ENCODE measurements around the gene STK4.

The STK4 gene

GRCh38 chr20:44930517-44931168 lies 35.7 kb upstream of the STK4 start:
- H3K4ac ChIP-seq (ENCODE audit: low read depth, low read length), result no peak overlapping the region

GRCh38 chr20:44931911-44932310 lies 34.4 kb upstream of the STK4 start:
- no peak overlapping the region for H3K14ac ChIP-seq (ENCODE audit: low read length)
- H3K79me2 ChIP-seq (ENCODE audit: control insufficient read depth, insufficient read depth, low read length, poor library complexity), result no peaks in the 10 kb centered on the region
- no peaks in the 10 kb centered on the region for H3K9me3 ChIP-seq (ENCODE audit: insufficient read depth, low read depth, low read length)
- no peak overlapping the region for H4K12ac ChIP-seq (ENCODE audit: low read depth, low read length)
- no peaks in the 10 kb centered on the region for H3K27me3 ChIP-seq (ENCODE audit: insufficient read depth, low read length)
- H4K8ac ChIP-seq (ENCODE audit: low read depth, low read length), result no peak overlapping the region
- no peak overlapping the region for H3K4me3 ChIP-seq (ENCODE audit: low read depth, low read length)
- peaks cover 31 to 37% of the 10 kb centered on the region in 2 experiments for H3K36me3 ChIP-seq (ENCODE audit: control insufficient read depth in 1 of 2, insufficient read depth in 2 of 2, low read length in 2 of 2)
- H3K4me1 ChIP-seq (ENCODE audit: control insufficient read depth in 1 of 2, insufficient read depth in 2 of 2, low read length in 2 of 2), result no peaks in the 10 kb centered on the region
- no peak for DNase-seq
- no peak overlapping the region for H3K4ac ChIP-seq (ENCODE audit: low read depth, low read length)
- no peak overlapping the region for H2AFZ ChIP-seq (ENCODE audit: insufficient read depth, low read length, poor library complexity)
- H3K79me1 ChIP-seq (ENCODE audit: low read length), result no peaks in the 10 kb centered on the region
- no peak overlapping the region for H3K27ac ChIP-seq (ENCODE audit: low read depth, low read length)
- no peak overlapping the region for H3K9ac ChIP-seq (ENCODE audit: low read length)
- no peak overlapping the region for H3K23ac ChIP-seq (ENCODE audit: low read length)
- H2BK12ac ChIP-seq (ENCODE audit: low read length), result no peak overlapping the region
- H2BK120ac ChIP-seq (ENCODE audit: insufficient read depth, low read length, poor library complexity), result no peak overlapping the region
- H2BK5ac ChIP-seq (ENCODE audit: low read depth, low read length, poor library complexity), result no peak overlapping the region
- H3K4me2 ChIP-seq (ENCODE audit: low read length), result no peak overlapping the region
- whole genome bisulfite sequencing (ENCODE audit: extremely low coverage, insufficient coverage, insufficient read length), result no CpG with 5 or more reads among the region's 3 CpGs
- no peak overlapping the region for H2AK5ac ChIP-seq (ENCODE audit: low read length)
- no peak overlapping the region for H4K91ac ChIP-seq (ENCODE audit: low read depth, low read length)
- H3K18ac ChIP-seq (ENCODE audit: low read length), result no peak overlapping the region

More at GRCh38 chr20:44930517-44931168, 35.7 kb upstream of the STK4 start:
- H3K4me2 ChIP-seq (ENCODE audit: low read length), result no peak overlapping the region
- no peak overlapping the region for H4K12ac ChIP-seq (ENCODE audit: low read depth, low read length)
- no peak overlapping the region for H2BK5ac ChIP-seq (ENCODE audit: low read depth, low read length, poor library complexity)
- no peaks in the 10 kb centered on the region for H3K4me1 ChIP-seq (ENCODE audit: control insufficient read depth in 1 of 2, insufficient read depth in 2 of 2, low read length in 2 of 2)
- no peak overlapping the region for H3K23ac ChIP-seq (ENCODE audit: low read length)
- H2AFZ ChIP-seq (ENCODE audit: insufficient read depth, low read length, poor library complexity), result no peak overlapping the region
- no peak overlapping the region for H3K18ac ChIP-seq (ENCODE audit: low read length)
- no CpG with 5 or more reads among the region's 18 CpGs for WGBS (ENCODE audit: extremely low coverage, insufficient coverage, insufficient read length)
- no peaks in the 10 kb centered on the region for H3K79me1 ChIP-seq (ENCODE audit: low read length)
- H3K27ac ChIP-seq (ENCODE audit: low read depth, low read length), result no peak overlapping the region
- H2AK5ac ChIP-seq (ENCODE audit: low read length), result no peak overlapping the region
- H2BK12ac ChIP-seq (ENCODE audit: low read length), result no peak overlapping the region
- H3K14ac ChIP-seq (ENCODE audit: low read length), result no peak overlapping the region
- no peaks in the 10 kb centered on the region for H3K27me3 ChIP-seq (ENCODE audit: insufficient read depth, low read length)
- H3K79me2 ChIP-seq (ENCODE audit: control insufficient read depth, insufficient read depth, low read length, poor library complexity), result no peaks in the 10 kb centered on the region
- peaks cover 24 to 31% of the 10 kb centered on the region in 2 experiments for H3K36me3 ChIP-seq (ENCODE audit: control insufficient read depth in 1 of 2, insufficient read depth in 2 of 2, low read length in 2 of 2)
- no peak overlapping the region for H3K4me3 ChIP-seq (ENCODE audit: low read depth, low read length)
- H4K8ac ChIP-seq (ENCODE audit: low read depth, low read length), result no peak overlapping the region
- DNase-seq, result no peak
- no peak overlapping the region for H2BK120ac ChIP-seq (ENCODE audit: insufficient read depth, low read length, poor library complexity)
- H4K91ac ChIP-seq (ENCODE audit: low read depth, low read length), result no peak overlapping the region
- no peak overlapping the region for H3K9ac ChIP-seq (ENCODE audit: low read length)
- no peaks in the 10 kb centered on the region for H3K9me3 ChIP-seq (ENCODE audit: insufficient read depth, low read depth, low read length)

DNA sequence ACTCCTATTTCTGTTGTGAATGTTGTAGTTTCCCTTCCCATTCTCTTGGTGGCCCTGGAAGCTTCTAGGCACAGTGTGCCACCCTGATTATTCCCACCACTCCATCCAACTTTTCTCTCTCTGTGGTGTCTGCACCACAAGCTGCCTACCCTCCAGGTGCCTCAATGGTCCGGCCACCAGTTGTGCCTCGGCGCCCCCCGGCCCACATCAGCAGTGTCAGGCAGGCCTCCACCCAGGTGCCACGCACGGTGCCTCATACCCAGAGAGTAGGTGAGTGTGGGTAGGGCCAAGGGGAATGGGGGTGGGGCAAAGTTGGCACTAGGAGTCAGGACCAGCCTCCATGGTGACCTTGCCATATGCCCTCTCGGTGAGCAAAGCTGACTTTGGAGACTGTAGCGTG lies 33.4 kb upstream of the STK4 start:
- DNase-seq, result no peak
- no peaks in the 10 kb centered on the region for H3K79me1 ChIP-seq (ENCODE audit: low read length)
- no peak overlapping the region for H3K23ac ChIP-seq (ENCODE audit: low read length)
- no CpG with 5 or more reads among the region's 8 CpGs for WGBS (ENCODE audit: extremely low coverage, insufficient coverage, insufficient read length)
- H3K27ac ChIP-seq (ENCODE audit: low read depth, low read length), result no peak overlapping the region
- H2AK5ac ChIP-seq (ENCODE audit: low read length), result no peak overlapping the region
- H4K8ac ChIP-seq (ENCODE audit: low read depth, low read length), result no peak overlapping the region
- no peak overlapping the region for H3K4me2 ChIP-seq (ENCODE audit: low read length)
- H2BK5ac ChIP-seq (ENCODE audit: low read depth, low read length, poor library complexity), result no peak overlapping the region
- no peak overlapping the region for H3K14ac ChIP-seq (ENCODE audit: low read length)
- H2BK120ac ChIP-seq (ENCODE audit: insufficient read depth, low read length, poor library complexity), result no peak overlapping the region
- no peak overlapping the region for H3K18ac ChIP-seq (ENCODE audit: low read length)
- no peak overlapping the region for H4K91ac ChIP-seq (ENCODE audit: low read depth, low read length)
- H3K9ac ChIP-seq (ENCODE audit: low read length), result no peak overlapping the region
- no peaks in the 10 kb centered on the region for H3K27me3 ChIP-seq (ENCODE audit: insufficient read depth, low read length)
- H3K4me3 ChIP-seq (ENCODE audit: low read depth, low read length), result no peak overlapping the region
- H3K4ac ChIP-seq (ENCODE audit: low read depth, low read length), result no peak overlapping the region
- no peaks in the 10 kb centered on the region for H3K9me3 ChIP-seq (ENCODE audit: insufficient read depth, low read depth, low read length)
- no peak overlapping the region for H2BK12ac ChIP-seq (ENCODE audit: low read length)
- no peak overlapping the region for H2AFZ ChIP-seq (ENCODE audit: insufficient read depth, low read length, poor library complexity)
- H3K79me2 ChIP-seq (ENCODE audit: control insufficient read depth, insufficient read depth, low read length, poor library complexity), result no peaks in the 10 kb centered on the region
- no peaks in the 10 kb centered on the region for H3K4me1 ChIP-seq (ENCODE audit: control insufficient read depth in 1 of 2, insufficient read depth in 2 of 2, low read length in 2 of 2)
- peaks cover 35 to 42% of the 10 kb centered on the region in 2 experiments for H3K36me3 ChIP-seq (ENCODE audit: control insufficient read depth in 1 of 2, insufficient read depth in 2 of 2, low read length in 2 of 2)
- no peak overlapping the region for H4K12ac ChIP-seq (ENCODE audit: low read depth, low read length)

- Histone ChIP-seq H3K9ac (ENCODE audit: low read length) (no peak overlapping the region), H4K91ac (ENCODE audit: low read depth, low read length) (no peak overlapping the region), H3K4me2 (ENCODE audit: low read length) (no peak overlapping the region), H4K12ac (ENCODE audit: low read depth, low read length) (no peak overlapping the region), H3K23ac (ENCODE audit: low read length) (no peak overlapping the region), H3K27ac (ENCODE audit: low read depth, low read length) (no peak overlapping the region), H3K4ac (ENCODE audit: low read depth, low read length) (no peak overlapping the region), H3K18ac (ENCODE audit: low read length) (no peak overlapping the region), H2AFZ (ENCODE audit: insufficient read depth, low read length, poor library complexity) (no peak overlapping the region), H3K14ac (ENCODE audit: low read length) (no peak overlapping the region), H2BK5ac (ENCODE audit: low read depth, low read length, poor library complexity) (no peak overlapping the region), H3K79me1 (ENCODE audit: low read length) (no peaks in the 10 kb centered on the region), H3K4me1 (ENCODE audit: control insufficient read depth in 1 of 2, insufficient read depth in 2 of 2, low read length in 2 of 2) (no peaks in the 10 kb centered on the region), H2BK12ac (ENCODE audit: low read length) (no peak overlapping the region), H2BK120ac (ENCODE audit: insufficient read depth, low read length, poor library complexity) (no peak overlapping the region), H3K79me2 (ENCODE audit: control insufficient read depth, insufficient read depth, low read length, poor library complexity) (no peaks in the 10 kb centered on the region), H3K36me3 (ENCODE audit: control insufficient read depth in 1 of 2, insufficient read depth in 2 of 2, low read length in 2 of 2) (peaks cover 33 to 47% of the 10 kb centered on the region in 2 experiments), H3K9me3 (ENCODE audit: insufficient read depth, low read depth, low read length) (no peaks in the 10 kb centered on the region), H3K27me3 (ENCODE audit: insufficient read depth, low read length) (no peaks in the 10 kb centered on the region), H2AK5ac (ENCODE audit: low read length) (no peak overlapping the region), H3K4me3 (ENCODE audit: low read depth, low read length) (no peak overlapping the region), H4K8ac (ENCODE audit: low read depth, low read length) (no peak overlapping the region)
- no peak for DNase-seq
- no CpG with 5 or more reads among the region's 10 CpGs for WGBS (ENCODE audit: extremely low coverage, insufficient coverage, insufficient read length)
Measured at GRCh38 chr20:44936510-44936909, 29.8 kb upstream of the STK4 start.

All from trophoblast cell (in vitro differentiated cells and primary cell).